ENCODE data around the gene DOCK2. TPM values are rescaled to one million over a fixed set of nuclear protein-coding genes. Genes with fewer than 3 reads are reported as not detected.

DOCK2 gene
- total RNA-seq, 1 experiment from 2014 or later, result not detected

GRCh38 chr5:169886033-169886432 lies 249.0 kb downstream of the DOCK2 start:
- TF ChIP-seq, protein P1, sequence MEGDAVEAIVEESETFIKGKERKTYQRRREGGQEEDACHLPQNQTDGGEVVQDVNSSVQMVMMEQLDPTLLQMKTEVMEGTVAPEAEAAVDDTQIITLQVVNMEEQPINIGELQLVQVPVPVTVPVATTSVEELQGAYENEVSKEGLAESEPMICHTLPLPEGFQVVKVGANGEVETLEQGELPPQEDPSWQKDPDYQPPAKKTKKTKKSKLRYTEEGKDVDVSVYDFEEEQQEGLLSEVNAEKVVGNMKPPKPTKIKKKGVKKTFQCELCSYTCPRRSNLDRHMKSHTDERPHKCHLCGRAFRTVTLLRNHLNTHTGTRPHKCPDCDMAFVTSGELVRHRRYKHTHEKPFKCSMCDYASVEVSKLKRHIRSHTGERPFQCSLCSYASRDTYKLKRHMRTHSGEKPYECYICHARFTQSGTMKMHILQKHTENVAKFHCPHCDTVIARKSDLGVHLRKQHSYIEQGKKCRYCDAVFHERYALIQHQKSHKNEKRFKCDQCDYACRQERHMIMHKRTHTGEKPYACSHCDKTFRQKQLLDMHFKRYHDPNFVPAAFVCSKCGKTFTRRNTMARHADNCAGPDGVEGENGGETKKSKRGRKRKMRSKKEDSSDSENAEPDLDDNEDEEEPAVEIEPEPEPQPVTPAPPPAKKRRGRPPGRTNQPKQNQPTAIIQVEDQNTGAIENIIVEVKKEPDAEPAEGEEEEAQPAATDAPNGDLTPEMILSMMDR (IDR thresholded peaks at IDR 0.05; ENCODE audit: unreplicated experiment), result no peak
- H3K9me3 Mint-ChIP-seq (ENCODE audit: low read depth, unreplicated experiment), result no peaks in the 10 kb centered on the region
- H3K27me3 Mint-ChIP-seq (ENCODE audit: unreplicated experiment), result peaks cover 68% of the 10 kb centered on the region
- H3K27ac Mint-ChIP-seq (ENCODE audit: unreplicated experiment), result no peak overlapping the region
- H3K4me3 Mint-ChIP-seq (ENCODE audit: low read depth, unreplicated experiment), result no peak overlapping the region
- CTCF ChIA-PET, result no interaction called here
- DNase-seq, result no peak
- BruUV-seq (replicated peaks), result no TSS peak
- H3K36me3 Mint-ChIP-seq (ENCODE audit: insufficient read depth, unreplicated experiment), result no peaks in the 10 kb centered on the region
- intact Hi-C loops (cut with micrococcal nuclease; ENCODE audit: unreplicated experiment), result no loop called here
- no peaks in the 10 kb centered on the region for H3K4me1 Mint-ChIP-seq (ENCODE audit: low read depth, unreplicated experiment)

- BruUV-seq (replicated peaks), result no TSS peak
- Mint-ChIP-seq H3K27me3 (ENCODE audit: unreplicated experiment) (peaks cover 68% of the 10 kb centered on the region), H3K4me1 (ENCODE audit: low read depth, unreplicated experiment) (no peaks in the 10 kb centered on the region), H3K36me3 (ENCODE audit: insufficient read depth, unreplicated experiment) (no peaks in the 10 kb centered on the region), H3K4me3 (ENCODE audit: low read depth, unreplicated experiment) (no peak overlapping the region), H3K27ac (ENCODE audit: unreplicated experiment) (no peak overlapping the region), H3K9me3 (ENCODE audit: low read depth, unreplicated experiment) (no peaks in the 10 kb centered on the region)
- TF ChIP-seq, protein P1 (IDR thresholded peaks at IDR 0.05; ENCODE audit: unreplicated experiment), result no peak
- CTCF ChIA-PET, result interaction anchor here (0.5 kb wide), 1 partner anchor 1501 kb away, joined by 4 read pairs; no protein-coding TSS in a partner anchor
- DNase-seq, result no peak
- intact Hi-C loops (cut with micrococcal nuclease; ENCODE audit: unreplicated experiment), result no loop called here
Observed at GRCh38 chr5:169886677-169887076, 249.6 kb downstream of the DOCK2 start.

GRCh38 chr5:169889572-169889971 lies 252.5 kb downstream of the DOCK2 start:
- no peak for DNase-seq
- no peak overlapping the region for H3K4me3 Mint-ChIP-seq (ENCODE audit: low read depth, unreplicated experiment)
- intact Hi-C loops (cut with micrococcal nuclease; ENCODE audit: unreplicated experiment), result no loop called here
- H3K27ac Mint-ChIP-seq (ENCODE audit: unreplicated experiment), result no peak overlapping the region
- CTCF ChIA-PET, result no interaction called here
- no peaks in the 10 kb centered on the region for H3K36me3 Mint-ChIP-seq (ENCODE audit: insufficient read depth, unreplicated experiment)
- H3K4me1 Mint-ChIP-seq (ENCODE audit: low read depth, unreplicated experiment), result no peaks in the 10 kb centered on the region
- peaks cover 58% of the 10 kb centered on the region for H3K27me3 Mint-ChIP-seq (ENCODE audit: unreplicated experiment)
- H3K9me3 Mint-ChIP-seq (ENCODE audit: low read depth, unreplicated experiment), result no peaks in the 10 kb centered on the region
- no TSS peak for BruUV-seq (replicated peaks)
- TF ChIP-seq, protein P1 (IDR thresholded peaks at IDR 0.05; ENCODE audit: unreplicated experiment), result no peak

DNA sequence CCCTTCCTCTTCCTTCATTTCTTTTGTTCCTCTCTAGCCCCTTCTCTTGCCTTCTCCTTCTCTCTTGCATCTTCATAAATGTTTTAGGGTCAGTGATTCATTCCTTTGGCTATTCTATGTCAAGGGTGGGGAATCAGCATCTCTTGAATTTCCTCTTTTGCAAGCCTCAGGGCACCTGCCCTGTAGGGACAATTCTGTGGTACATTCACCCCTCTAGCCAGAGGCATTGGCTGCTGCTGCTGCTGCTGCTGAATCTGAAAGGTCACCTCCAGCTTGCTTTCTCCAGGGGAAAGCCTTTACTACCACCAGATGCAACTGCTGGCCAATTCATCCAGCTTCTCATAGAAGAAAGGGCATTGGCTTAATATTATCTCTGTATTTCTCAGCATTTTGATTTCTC lies 255.9 kb downstream of the DOCK2 start:
- intact Hi-C loops (cut with micrococcal nuclease; ENCODE audit: unreplicated experiment), result no loop called here
- no peak overlapping the region for H3K27ac Mint-ChIP-seq (ENCODE audit: unreplicated experiment)
- no peaks in the 10 kb centered on the region for H3K36me3 Mint-ChIP-seq (ENCODE audit: insufficient read depth, unreplicated experiment)
- no peaks in the 10 kb centered on the region for H3K9me3 Mint-ChIP-seq (ENCODE audit: low read depth, unreplicated experiment)
- TF ChIP-seq, protein P1 (IDR thresholded peaks at IDR 0.05; ENCODE audit: unreplicated experiment), result no peak
- H3K27me3 Mint-ChIP-seq (ENCODE audit: unreplicated experiment), result peaks cover 61% of the 10 kb centered on the region
- DNase-seq, result no peak
- no peak overlapping the region for H3K4me3 Mint-ChIP-seq (ENCODE audit: low read depth, unreplicated experiment)
- CTCF ChIA-PET, result no interaction called here
- H3K4me1 Mint-ChIP-seq (ENCODE audit: low read depth, unreplicated experiment), result no peaks in the 10 kb centered on the region
- BruUV-seq (replicated peaks), result no TSS peak

Data from Calu3 (cell line).